GM19463 (cell line): ENCODE data around the gene MAPK6.

Experiments used
- ATAC-seq: cut with Tn5 transposase; IDR thresholded peaks from one replicate; pipeline ENCODE4 v1.9.1; 2021; ENCODE audit warnings: mild to moderate bottlenecking, moderate library complexity; ENCODE audit not compliant: unreplicated experiment

MAPK6 gene

GRCh38 chr15:52102463-52102862 is 83.4 kb downstream of the MAPK6 start:
- ATAC-seq, result no peak

GRCh38 chr15:52103217-52104207 is 84.5 kb downstream of the MAPK6 start:
- ATAC-seq, result peak; percentile 58

- ATAC-seq, result peak; percentile 25
These were observed 85.5 kb downstream of the MAPK6 start for GRCh38 chr15:52104532-52105004.

- ATAC-seq, result no peak
These were observed 86.8 kb downstream of the MAPK6 start for GRCh38 chr15:52105846-52106245.

- no peak for ATAC-seq
These were observed 87.6 kb downstream of the MAPK6 start for GRCh38 chr15:52106641-52107040.

- ATAC-seq, result no peak
These were observed 88.2 kb downstream of the MAPK6 start for GRCh38 chr15:52107238-52107637.

- ATAC-seq, result peak; percentile 55
These were observed 90.8 kb downstream of the MAPK6 start for GRCh38 chr15:52109559-52110451.

- ATAC-seq, result no peak
These were observed 92.6 kb downstream of the MAPK6 start for GRCh38 chr15:52111517-52112202.

- ATAC-seq, result no peak
These were observed 93.3 kb downstream of the MAPK6 start for GRCh38 chr15:52112203-52112750.

GRCh38 chr15:52113235-52113634 is 94.2 kb downstream of the MAPK6 start:
- no peak for ATAC-seq

GRCh38 chr15:52113708-52114107 is 94.7 kb downstream of the MAPK6 start:
- ATAC-seq, result no peak

GRCh38 chr15:52114261-52115055 is 95.4 kb downstream of the MAPK6 start:
- no peak for ATAC-seq

- no peak for ATAC-seq
These were observed 96.8 kb downstream of the MAPK6 start for GRCh38 chr15:52115598-52116427.
